GM12878 (cell line): ENCODE data around the gene SSBP2. TPM values are rescaled to one million over a fixed set of nuclear protein-coding genes. Genes with fewer than 3 reads are reported as not detected.

ENCODE experiments used
- ATAC-seq: fragments of 200-7000 bp; cut with Tn5 transposase; 3 replicates; pipeline ENCODE4 v1.9.1; 2020; ENCODE audit warnings: mild to moderate bottlenecking, moderate library complexity
- BruUV-seq: library from RNA; stranded (reverse); fragments of 400-500 nt; replicated peaks from 2 replicates; lab custom pipeline; 2021; lab: Mats Ljungman, UMichigan
- CTCF ChIA-PET: fragments of 300-600 bp; sonication (Branson Sonifier 250); formaldehyde crosslinking; extraction: SDS; loops from one replicate; lab custom pipeline; 2021; ENCODE audit warnings: inconsistent platforms; lab: Yijun Ruan, JAX
- POLR2A ChIA-PET: fragments of 350-600 bp; formaldehyde crosslinking; extraction: SDS; loops from one replicate; lab custom pipeline; 2021; ENCODE audit warnings: inconsistent platforms; lab: Charles Lee
- RAD21 ChIA-PET: fragments of 300-600 bp; sonication (Branson Sonifier 250); formaldehyde crosslinking; loops from one replicate; lab custom pipeline; 2023; ENCODE audit warnings: antibody characterized with exemption; ENCODE audit not compliant: unreplicated experiment; lab: Charles Lee
- SMC1A ChIA-PET: fragments of 300-600 bp; sonication (Branson Sonifier 250); formaldehyde crosslinking; loops from one replicate; lab custom pipeline; 2023; ENCODE audit not compliant: unreplicated experiment, uncharacterized antibody; lab: Charles Lee
- DNase-seq: peaks from one replicate; pipeline ENCODE4 v3.0.0-alpha.2; 2011; ENCODE audit warnings: low read depth, low spot score
- FAIRE-seq: peaks from 3 replicates; lab custom pipeline; 2011; peaks lifted over from hg19 to GRCh38; lab: Jason Lieb, UNC
- H2AFZ ChIP-seq: 2 replicates; pipeline ENCODE4 v1.6.0; 2011; ENCODE audit warnings: low read depth, low read length, control low read depth; ENCODE audit not compliant: control insufficient read depth
- H3K27ac ChIP-seq: 2 replicates; pipeline ENCODE4 v1.5.1; 2011; ENCODE audit warnings: control low read depth; ENCODE audit not compliant: control insufficient read depth, insufficient read depth
- H3K27me3 ChIP-seq, 2 experiments: replicated peaks in 1 of 2; 2 replicates each; pipeline versions ENCODE4 v1.6.0 to v1.6.1; 2011; ENCODE audit warnings: low read length in 1 of 2; ENCODE audit not compliant: control insufficient read depth in 2 of 2, insufficient read depth in 2 of 2
- H3K36me3 ChIP-seq, 2 experiments: 2 replicates each; pipeline ENCODE4 v1.5.1; 2011; ENCODE audit warnings: low read length in 1 of 2; ENCODE audit not compliant: control insufficient read depth in 2 of 2, insufficient read depth in 2 of 2
- H3K4me1 ChIP-seq: 2 replicates; pipeline ENCODE4 v1.6.1; 2011; ENCODE audit warnings: mild to moderate bottlenecking, low read length, moderate library complexity, mixed read lengths; ENCODE audit not compliant: control insufficient read depth, insufficient read depth
- H3K4me2 ChIP-seq: 2 replicates; pipeline ENCODE4 v1.6.0; 2011; ENCODE audit warnings: control low read depth; ENCODE audit not compliant: control insufficient read depth, insufficient read depth
- H3K4me3 ChIP-seq: fragments of 200-600 bp; sonication (generic); 2 replicates; pipeline ENCODE4 v1.5.1; 2016
- H3K79me2 ChIP-seq: 2 replicates; pipeline ENCODE4 v1.6.0; 2011; ENCODE audit warnings: low read length; ENCODE audit not compliant: control insufficient read depth, insufficient read depth
- H3K9ac ChIP-seq: 2 replicates; pipeline ENCODE4 v1.8.0; 2011; ENCODE audit warnings: low read length, control low read depth, mixed read lengths; ENCODE audit not compliant: control insufficient read depth, insufficient read depth
- H3K9me3 ChIP-seq: replicated peaks from 3 replicates; pipeline ENCODE4 v1.5.1; 2011; ENCODE audit warnings: mild to moderate bottlenecking, low read length; ENCODE audit not compliant: control insufficient read depth, insufficient read depth
- H4K20me1 ChIP-seq: 2 replicates; pipeline ENCODE4 v1.6.0; 2011; ENCODE audit not compliant: control insufficient read depth, insufficient read depth
- CBX3 ChIP-seq: fragments of 200-600 bp; sonication (generic); IDR thresholded peaks from 2 replicates; pipeline ENCODE4 v1.6.1; 2016; ENCODE audit warnings: low read depth, borderline replicate concordance
- CREB1 ChIP-seq: IDR thresholded peaks from 2 replicates; pipeline ENCODE4 v1.6.1; 2012; ENCODE audit warnings: low read depth, mild to moderate bottlenecking, inconsistent platforms
- IRF4 ChIP-seq: IDR thresholded peaks from 2 replicates; pipeline ENCODE4 v1.6.1; 2011; ENCODE audit warnings: low read depth, low read length
- KDM1A ChIP-seq: fragments of 200-600 bp; sonication (generic); IDR thresholded peaks from 2 replicates; pipeline ENCODE4 v1.6.1; 2016; ENCODE audit warnings: borderline replicate concordance
- NR2F1 ChIP-seq: fragments of 450-650 bp; conservative IDR thresholded peaks from 2 replicates; pipeline ENCODE4 v1.6.1; 2017; ENCODE audit warnings: mild to moderate bottlenecking
- POLR2AphosphoS2 ChIP-seq: IDR thresholded peaks from 2 replicates; pipeline ENCODE4 v1.6.1; 2011; ENCODE audit warnings: low read depth, mild to moderate bottlenecking, low read length, improper control_type of control experiment, moderate library complexity
- SMC3 ChIP-seq: IDR thresholded peaks from 2 replicates; pipeline ENCODE4 v1.6.1; 2011; ENCODE audit warnings: low read length, improper control_type of control experiment, borderline replicate concordance
- SUPT20H ChIP-seq: IDR thresholded peaks from 2 replicates; pipeline ENCODE4 v1.6.1; 2011; ENCODE audit warnings: low read depth, mild to moderate bottlenecking, low read length, moderate library complexity, borderline replicate concordance; ENCODE audit not compliant: control insufficient read depth
- YBX1 ChIP-seq: fragments of 450-650 bp; IDR thresholded peaks from 2 replicates; pipeline ENCODE4 v1.6.1; 2016; ENCODE audit warnings: antibody characterized with exemption
- ZNF384 ChIP-seq: IDR thresholded peaks from 2 replicates; pipeline ENCODE4 v1.6.1; 2012; ENCODE audit warnings: low read depth, mild to moderate bottlenecking, low read length, improper control_type of control experiment, borderline replicate concordance
- WGBS: methylation state at CpG from one replicate; pipeline ENCODE4 v1.1.6; 2016; ENCODE audit warnings: low lambda C conversion rate; ENCODE audit not compliant: insufficient replicate concordance, insufficient coverage; ENCODE audit errors: missing lambda C conversion rate; 5-methylcytosine and 5-hydroxymethylcytosine counted together
- in situ Hi-C: fragments of 300-500 bp; cut with MboI; formaldehyde crosslinking; loops from 9 replicates; pipeline ENCODE4 v1.14.3; 2018; ENCODE audit warnings: mixed read lengths
- intact Hi-C: fragments of 100-400 bp; cut with micrococcal nuclease; formaldehyde crosslinking; loops from one replicate; pipeline ENCODE4 v1.14.2; 2022; ENCODE audit not compliant: unreplicated experiment
- polyA plus RNA-seq, 11 experiments: library from polyadenylated mRNA; depleted of rRNA in 4 of 11; unstranded in 6 of 11; stranded (reverse) in 5 of 11; fragments of >200 nt; fragmentation: Nextera tagmentation in 4 of 11; fragmentation: Illumina TruSeq in 1 of 11; extraction: Ambion mirVana in 4 of 11; extraction: Trizol in 1 of 11; gene quantifications; 1 replicate in 1 of 11; 2 replicates in 10 of 11; pipeline versions ENCODE4 v1.2.1 to v1.2.3, GENCODE V29; 2011 to 2016; ENCODE audit warnings: inconsistent platforms in 2 of 11, missing spikeins in 2 of 11, low read depth in 1 of 11
- total RNA-seq, 4 experiments: library from RNA; depleted of rRNA in 3 of 4; stranded (reverse); fragments of >200 nt in 3 of 4; fragmentation: Illumina TruSeq in 1 of 4; extraction: Trizol in 1 of 4; gene quantifications; 2 replicates each; pipeline versions ENCODE4 v1.2.1 to v1.2.3, GENCODE V29; 2013 to 2021
- TF ChIP-seq, protein P1 (sequence below): fragments of 450-650 bp; formaldehyde crosslinking; IDR thresholded peaks from 2 replicates; pipeline ENCODE4 v1.4.0; 2022; ENCODE audit warnings: mild to moderate bottlenecking, moderate library complexity

The SSBP2 gene
- total and polyA plus RNA-seq, 10 of the 15 experiments (the other 5 are each of a cell fraction or from before 2014, with no cell fraction given) = 52.2 to 132 (median 110) TPM

DNA sequence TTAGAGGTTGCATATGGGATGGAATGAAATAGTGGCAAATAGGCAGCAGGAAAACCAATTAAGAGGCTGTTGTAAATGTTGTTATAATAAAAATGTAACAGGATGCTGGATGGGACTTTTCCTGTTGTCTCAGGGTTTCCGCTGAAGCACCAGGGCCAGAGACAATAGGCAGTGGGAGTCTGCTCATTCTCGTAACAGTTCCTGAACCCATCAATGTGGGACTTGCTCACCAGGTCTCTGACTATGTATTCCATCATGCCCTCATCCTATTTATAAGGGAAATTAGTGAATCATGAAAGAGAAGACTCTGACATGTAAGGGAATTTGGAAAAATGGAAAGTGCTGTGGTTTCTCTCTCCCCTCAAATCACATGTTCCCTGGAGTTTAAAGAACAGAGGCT, 23.5 kb upstream of the SSBP2 start:
- TF ChIP-seq CBX3 = no peak
- TF ChIP-seq, all 136 proteins: peak for 0
- WGBS = 64% methylated on average over 2 of the region's 2 CpGs
- Histone ChIP-seq H3K9ac (no peak overlapping the region), H3K4me2 (no peak overlapping the region), H3K4me1 (peaks cover under 1% of the 10 kb centered on the region; the same call in 1 of the 2 replicates), H3K4me3 (no peak overlapping the region), H3K27me3 (no peaks in the 10 kb centered on the region), H3K79me2 (no peaks in the 10 kb centered on the region), H3K9me3 (no peaks in the 10 kb centered on the region), H2AFZ (no peak overlapping the region), H4K20me1 (no peaks in the 10 kb centered on the region), H3K36me3 (no peaks in the 10 kb centered on the region), H3K27ac (no peak overlapping the region)
- intact Hi-C loops = no loop called here
- no TSS peak for BruUV-seq
- CTCF ChIA-PET = interaction anchor here (0.7 to 1.4 kb wide), 2 partner anchors 13 to 22 kb away, joined by 3 read pairs; no protein-coding TSS in a partner anchor
- DNase-seq = no peak
- RAD21 ChIA-PET = no interaction called here
- SMC1A ChIA-PET = interaction anchor here (2.4 kb wide), 1 partner anchor 13 kb away, joined by 7 read pairs; no protein-coding TSS in a partner anchor
- POLR2A ChIA-PET = no interaction called here
- no peak for FAIRE-seq
- in situ Hi-C loops = no loop called here
- ATAC-seq = no peak

DNA sequence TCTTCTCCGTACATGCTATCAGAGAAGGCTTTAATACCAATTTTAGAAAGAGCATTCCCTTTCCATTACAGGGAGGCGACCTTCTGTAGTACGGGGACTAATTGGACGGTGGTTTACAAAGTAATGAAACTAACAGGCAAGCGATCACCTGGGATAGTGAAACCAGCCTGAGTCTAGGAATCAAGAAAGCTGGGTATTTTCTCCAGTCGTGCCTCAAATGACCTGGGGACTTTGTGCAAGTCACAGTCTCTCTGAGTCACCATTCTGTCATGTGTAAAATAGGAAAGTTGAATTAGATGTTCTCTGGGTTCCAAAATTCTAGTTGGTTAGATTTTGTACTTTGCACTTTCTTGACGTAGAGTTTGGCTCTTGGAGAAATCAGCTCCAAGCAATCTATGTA, 22.7 kb upstream of the SSBP2 start:
- CTCF ChIA-PET = interaction anchor here (0.7 to 1.4 kb wide), 2 partner anchors 12 to 23 kb away, joined by 3 read pairs; no protein-coding TSS in a partner anchor
- RAD21 ChIA-PET = no interaction called here
- no TSS peak for BruUV-seq
- TF ChIP-seq YBX1 (no peak), SUPT20H (no peak), ZNF384 (no peak), NR2F1 (no peak), IRF4 (no peak), POLR2AphosphoS2 (no peak), CREB1 (no peak), SMC3 (no peak), KDM1A (no peak)
- TF ChIP-seq, protein P1, sequence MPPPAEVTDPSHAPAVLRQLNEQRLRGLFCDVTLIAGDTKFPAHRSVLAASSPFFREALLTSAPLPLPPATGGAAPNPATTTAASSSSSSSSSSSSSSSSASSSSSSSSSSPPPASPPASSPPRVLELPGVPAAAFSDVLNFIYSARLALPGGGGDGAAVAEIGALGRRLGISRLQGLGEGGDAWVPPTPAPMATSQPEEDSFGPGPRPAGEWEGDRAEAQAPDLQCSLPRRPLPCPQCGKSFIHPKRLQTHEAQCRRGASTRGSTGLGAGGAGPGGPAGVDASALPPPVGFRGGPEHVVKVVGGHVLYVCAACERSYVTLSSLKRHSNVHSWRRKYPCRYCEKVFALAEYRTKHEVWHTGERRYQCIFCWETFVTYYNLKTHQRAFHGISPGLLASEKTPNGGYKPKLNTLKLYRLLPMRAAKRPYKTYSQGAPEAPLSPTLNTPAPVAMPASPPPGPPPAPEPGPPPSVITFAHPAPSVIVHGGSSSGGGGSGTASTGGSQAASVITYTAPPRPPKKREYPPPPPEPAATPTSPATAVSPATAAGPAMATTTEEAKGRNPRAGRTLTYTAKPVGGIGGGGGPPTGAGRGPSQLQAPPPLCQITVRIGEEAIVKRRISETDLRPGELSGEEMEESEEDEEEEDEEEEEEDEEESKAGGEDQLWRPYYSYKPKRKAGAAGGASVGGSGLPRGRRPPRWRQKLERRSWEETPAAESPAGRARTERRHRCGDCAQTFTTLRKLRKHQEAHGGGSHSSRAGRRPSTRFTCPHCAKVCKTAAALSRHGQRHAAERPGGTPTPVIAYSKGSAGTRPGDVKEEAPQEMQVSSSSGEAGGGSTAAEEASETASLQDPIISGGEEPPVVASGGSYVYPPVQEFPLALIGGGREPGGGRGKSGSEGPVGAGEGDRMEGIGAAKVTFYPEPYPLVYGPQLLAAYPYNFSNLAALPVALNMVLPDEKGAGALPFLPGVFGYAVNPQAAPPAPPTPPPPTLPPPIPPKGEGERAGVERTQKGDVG (CRISPR knock-in tag) = no peak

More for the DNA sequence above, 22.7 kb upstream of the SSBP2 start:
- no peaks in the 10 kb centered on the region for H4K20me1 ChIP-seq
- no peak for DNase-seq
- no peaks in the 10 kb centered on the region for H3K36me3 ChIP-seq
- SMC1A ChIA-PET = interaction anchor here (0.8 to 2.4 kb wide), 5 partner anchors 10 to 326 kb away, joined by 3 to 9 read pairs (median 3); no protein-coding TSS in a partner anchor
- no peak overlapping the region for H2AFZ ChIP-seq
- no peaks in the 10 kb centered on the region for H3K9me3 ChIP-seq
- FAIRE-seq = no peak
- no peaks in the 10 kb centered on the region for H3K4me1 ChIP-seq
- no peak overlapping the region for H3K4me2 ChIP-seq
- no peak overlapping the region for H3K9ac ChIP-seq
- 78% methylated on average over 7 of the region's 7 CpGs for WGBS
- ATAC-seq = no peak
- H3K79me2 ChIP-seq = no peaks in the 10 kb centered on the region
- H3K27me3 ChIP-seq = no peaks in the 10 kb centered on the region
- in situ Hi-C loops = no loop called here
- POLR2A ChIA-PET = no interaction called here
- no peak overlapping the region for H3K4me3 ChIP-seq
- no peak overlapping the region for H3K27ac ChIP-seq
- intact Hi-C loops = no loop called here
